Right lobe of liver (tissue), 6 donors: Measurements from ENCODE around the gene VWA5B1. TPM values are rescaled to one million over a fixed set of nuclear protein-coding genes. Genes with fewer than 3 reads are reported as not detected.

Experiments used
- ATAC-seq, 4 donors: fragments of 200-7000 bp; cut with Tn5 transposase; one replicate each; pipeline ENCODE4 v1.9.1; 2020; ENCODE audit warnings: mild to moderate bottlenecking in 4 of 4, moderate library complexity in 4 of 4
- DNase-seq, 3 donors: peaks; one replicate each; pipeline ENCODE4 v3.0.0-alpha.2; 2020
- H3K27ac ChIP-seq, 3 donors: fragments of 200-600 bp; one replicate each; pipeline ENCODE4 v1.8.0; 2022
- H3K27me3 ChIP-seq, 2 donors: fragments of 200-600 bp; one replicate each; pipeline ENCODE4 v1.8.0; 2022
- H3K36me3 ChIP-seq, 4 donors: fragments of 200-600 bp; sonication (generic) in 1 of 4; one replicate each; pipeline versions ENCODE4 v1.5.1 to v1.8.0; 2017 to 2022; ENCODE audit warnings: control low read depth in 1 of 4
- H3K4me1 ChIP-seq, 4 donors: fragments of 200-600 bp; sonication (generic) in 1 of 4; one replicate each; pipeline versions ENCODE4 v1.5.1 to v1.8.0; 2017 to 2022; ENCODE audit warnings: control low read depth in 1 of 4
- H3K4me3 ChIP-seq, 3 donors: fragments of 200-600 bp; one replicate each; pipeline ENCODE4 v1.8.0; 2022
- H3K9me3 ChIP-seq, 4 donors: fragments of 200-600 bp; sonication (generic) in 1 of 4; one replicate each; pipeline versions ENCODE4 v1.5.1 to v1.8.0; 2017 to 2022; ENCODE audit warnings: control low read depth in 1 of 4
- CTCF ChIP-seq, 4 donors: fragments of 200-600 bp in 3 of 4; fragments of 450-650 bp in 1 of 4; IDR thresholded peaks; one replicate each; pipeline versions ENCODE4 v1.5.1 to v1.8.0; 2016 to 2022; ENCODE audit warnings: antibody characterized with exemption in 4 of 4, mild to moderate bottlenecking in 2 of 4
- POLR2A ChIP-seq: fragments of 450-650 bp; IDR thresholded peaks from one replicate; pipeline ENCODE4 v1.6.1; 2017; ENCODE audit warnings: antibody characterized with exemption, mild to moderate bottlenecking
- WGBS: methylation state at CpG from one replicate; pipeline ENCODE4 v1.1.6; 2018; ENCODE audit warnings: low coverage, low lambda C conversion rate; ENCODE audit not compliant: insufficient coverage; ENCODE audit errors: missing lambda C conversion rate; 5-methylcytosine and 5-hydroxymethylcytosine counted together
- intact Hi-C, 2 donors: fragments of 100-400 bp; cut with DNase I; formaldehyde crosslinking; loops; one replicate each; pipeline versions ENCODE4 v1.11.2 to v1.14.1; 2022
- total RNA-seq, 6 experiments: library from RNA; depleted of rRNA in 2 of 6; stranded (reverse); fragments of >200 nt in 2 of 6; fragmentation: NEBNext Ultra II Directional in 3 of 6; extraction: Animal tissue kit (Norgen Biotek cat#: 25700) in 3 of 6; gene quantifications; one replicate each; pipeline versions ENCODE4 v1.1.0 to v1.2.4, GENCODE V29; 2016 to 2023
- donor health status: DM: no; HTN: yes; CAD: no.
- donor health status: DM: no; HTN: no; CAD: no.
- donor health status: DM: no; HTN: no; CAD: no.
- donor health status: DM: no; HTN: yes; CAD: no.
- donor health status: DM: no; HTN: yes; CAD: no.

The VWA5B1 gene
- total RNA-seq, 6 experiments from 2014 or later = not detected

- intact Hi-C loops = no loop called here
- H3K27ac ChIP-seq = no peak overlapping the region
- TF ChIP-seq POLR2A (no peak), CTCF (IDR thresholded peaks at IDR 0.05) (no peak)
- ATAC-seq (no peak), DNase-seq (no peak)
- H3K27me3 ChIP-seq = no peaks in the 10 kb centered on the region
- 56% methylated on average over 1 of the region's 1 CpG for WGBS
- H3K9me3 ChIP-seq = no peaks in the 10 kb centered on the region
- H3K36me3 ChIP-seq = no peaks in the 10 kb centered on the region
- no peaks in the 10 kb centered on the region for H3K4me1 ChIP-seq
- no peak overlapping the region for H3K4me3 ChIP-seq
Measured at GRCh38 chr1:20346433-20346832, 55.8 kb downstream of the VWA5B1 start.

DNA sequence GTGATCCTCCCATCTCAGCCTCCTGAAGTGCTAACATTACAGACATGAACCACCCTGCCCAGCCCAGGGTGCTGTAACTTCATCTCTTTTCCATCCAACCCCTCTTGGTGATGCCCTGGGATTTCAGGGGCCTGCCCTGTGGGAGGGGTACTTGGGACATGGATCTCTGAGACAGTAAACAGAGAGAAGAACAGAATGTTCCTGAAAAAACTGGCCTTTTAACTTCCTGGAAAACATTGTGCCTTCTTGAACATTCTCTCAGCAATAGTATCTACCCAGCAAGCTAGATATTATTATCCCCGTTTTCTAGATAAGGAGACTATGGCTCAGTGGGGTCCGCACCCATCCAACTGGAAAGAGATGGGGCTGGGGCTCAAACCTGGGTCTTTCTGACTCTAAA is 57.0 kb downstream of the VWA5B1 start:
- H3K4me1 ChIP-seq = no peaks in the 10 kb centered on the region
- no peaks in the 10 kb centered on the region for H3K27me3 ChIP-seq
- no peaks in the 10 kb centered on the region for H3K9me3 ChIP-seq
- no peak overlapping the region for H3K4me3 ChIP-seq
- ATAC-seq (no peak), DNase-seq (no peak)
- no peaks in the 10 kb centered on the region for H3K36me3 ChIP-seq
- TF ChIP-seq CTCF (IDR thresholded peaks at IDR 0.05) = no peak
- TF ChIP-seq POLR2A = no peak
- 88% methylated on average over 1 of the region's 2 CpGs for WGBS
- no peak overlapping the region for H3K27ac ChIP-seq
- intact Hi-C loops = no loop called here

GRCh38 chr1:20348326-20348915 is 57.7 kb downstream of the VWA5B1 start:
- Histone ChIP-seq H3K4me3 (no peak overlapping the region), H3K4me1 (no peaks in the 10 kb centered on the region), H3K36me3 (no peaks in the 10 kb centered on the region), H3K27ac (no peak overlapping the region), H3K27me3 (no peaks in the 10 kb centered on the region), H3K9me3 (no peaks in the 10 kb centered on the region)
- ATAC-seq (no peak), DNase-seq (no peak)
- intact Hi-C loops = no loop called here
- WGBS = 88% methylated on average over 5 of the region's 13 CpGs
- TF ChIP-seq POLR2A = no peak
- TF ChIP-seq CTCF (IDR thresholded peaks at IDR 0.05) = no peak

GRCh38 chr1:20349561-20349960 is 58.9 kb downstream of the VWA5B1 start:
- DNase-seq (no peak), ATAC-seq (no peak)
- Histone ChIP-seq H3K27ac (no peak overlapping the region), H3K4me1 (no peaks in the 10 kb centered on the region), H3K36me3 (no peaks in the 10 kb centered on the region), H3K4me3 (no peak overlapping the region), H3K27me3 (no peaks in the 10 kb centered on the region), H3K9me3 (no peaks in the 10 kb centered on the region)
- WGBS = 84% methylated on average over 5 of the region's 5 CpGs
- TF ChIP-seq CTCF (IDR thresholded peaks at IDR 0.05) (no peak), POLR2A (no peak)
- intact Hi-C loops = no loop called here

GRCh38 chr1:20349971-20350370 is 59.3 kb downstream of the VWA5B1 start:
- no CpG with 5 or more reads among the region's 12 CpGs for WGBS
- ATAC-seq (no peak), DNase-seq (no peak)
- no peak overlapping the region for H3K4me3 ChIP-seq
- TF ChIP-seq CTCF (IDR thresholded peaks at IDR 0.05) = no peak
- TF ChIP-seq POLR2A = no peak
- intact Hi-C loops = no loop called here
- no peaks in the 10 kb centered on the region for H3K4me1 ChIP-seq
- H3K27me3 ChIP-seq = no peaks in the 10 kb centered on the region
- H3K36me3 ChIP-seq = no peaks in the 10 kb centered on the region
- no peaks in the 10 kb centered on the region for H3K9me3 ChIP-seq
- no peak overlapping the region for H3K27ac ChIP-seq
